ENCODE measurements around the gene ZSCAN9. TPM values are rescaled to one million over a fixed set of nuclear protein-coding genes. Genes with fewer than 3 reads are reported as not detected.

The ZSCAN9 gene
- total and polyA plus RNA-seq, 9 of the 15 experiments (the other 6 are each of a cell fraction or from before 2014, with no cell fraction given), result 18.8 to 48.9 (median 28.7) TPM

DNA sequence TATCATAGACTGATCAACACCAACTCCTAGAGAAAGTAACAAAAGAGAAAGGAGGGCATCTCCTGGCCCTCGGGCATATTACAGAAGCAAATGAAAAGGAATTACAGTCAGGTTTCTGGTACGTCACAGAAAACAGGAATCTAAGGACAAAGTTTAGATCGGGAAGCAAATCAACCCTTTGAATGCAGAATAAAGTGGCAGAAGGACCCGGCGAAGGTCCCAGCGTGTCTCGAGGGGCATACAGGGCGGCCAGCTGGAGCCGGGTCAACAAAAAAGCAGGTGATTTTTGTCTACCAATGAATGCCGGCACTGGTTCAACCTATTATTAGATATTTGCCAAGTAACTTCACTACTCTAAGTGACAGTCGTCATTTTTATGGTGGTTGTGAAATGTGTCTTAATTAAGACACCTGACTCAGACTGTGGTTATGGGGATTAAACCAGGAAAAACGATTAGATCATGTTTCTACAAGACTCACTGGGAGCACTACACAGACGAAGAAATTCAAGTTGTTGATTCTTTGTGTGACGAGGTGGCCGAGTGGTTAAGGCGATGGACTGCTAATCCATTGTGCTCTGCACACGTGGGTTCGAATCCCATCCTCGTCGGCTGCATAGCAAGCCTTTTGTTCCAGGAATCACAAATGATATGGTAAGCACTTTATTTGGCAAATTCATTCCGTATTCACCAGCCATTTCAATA, 12.4 kb upstream of the ZSCAN9 start (continued):
- TF ChIP-seq, protein P1, sequence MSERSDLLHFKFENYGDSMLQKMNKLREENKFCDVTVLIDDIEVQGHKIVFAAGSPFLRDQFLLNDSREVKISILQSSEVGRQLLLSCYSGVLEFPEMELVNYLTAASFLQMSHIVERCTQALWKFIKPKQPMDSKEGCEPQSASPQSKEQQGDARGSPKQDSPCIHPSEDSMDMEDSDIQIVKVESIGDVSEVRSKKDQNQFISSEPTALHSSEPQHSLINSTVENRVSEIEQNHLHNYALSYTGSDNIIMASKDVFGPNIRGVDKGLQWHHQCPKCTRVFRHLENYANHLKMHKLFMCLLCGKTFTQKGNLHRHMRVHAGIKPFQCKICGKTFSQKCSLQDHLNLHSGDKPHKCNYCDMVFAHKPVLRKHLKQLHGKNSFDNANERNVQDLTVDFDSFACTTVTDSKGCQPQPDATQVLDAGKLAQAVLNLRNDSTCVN (CRISPR knock-in tag; IDR thresholded peaks at IDR 0.05), result no peak
- peak; percentile 64; the same call in 1 of the 2 replicates for TF ChIP-seq GATAD2A (IDR thresholded peaks at IDR 0.05)
- TF ChIP-seq, protein P2, sequence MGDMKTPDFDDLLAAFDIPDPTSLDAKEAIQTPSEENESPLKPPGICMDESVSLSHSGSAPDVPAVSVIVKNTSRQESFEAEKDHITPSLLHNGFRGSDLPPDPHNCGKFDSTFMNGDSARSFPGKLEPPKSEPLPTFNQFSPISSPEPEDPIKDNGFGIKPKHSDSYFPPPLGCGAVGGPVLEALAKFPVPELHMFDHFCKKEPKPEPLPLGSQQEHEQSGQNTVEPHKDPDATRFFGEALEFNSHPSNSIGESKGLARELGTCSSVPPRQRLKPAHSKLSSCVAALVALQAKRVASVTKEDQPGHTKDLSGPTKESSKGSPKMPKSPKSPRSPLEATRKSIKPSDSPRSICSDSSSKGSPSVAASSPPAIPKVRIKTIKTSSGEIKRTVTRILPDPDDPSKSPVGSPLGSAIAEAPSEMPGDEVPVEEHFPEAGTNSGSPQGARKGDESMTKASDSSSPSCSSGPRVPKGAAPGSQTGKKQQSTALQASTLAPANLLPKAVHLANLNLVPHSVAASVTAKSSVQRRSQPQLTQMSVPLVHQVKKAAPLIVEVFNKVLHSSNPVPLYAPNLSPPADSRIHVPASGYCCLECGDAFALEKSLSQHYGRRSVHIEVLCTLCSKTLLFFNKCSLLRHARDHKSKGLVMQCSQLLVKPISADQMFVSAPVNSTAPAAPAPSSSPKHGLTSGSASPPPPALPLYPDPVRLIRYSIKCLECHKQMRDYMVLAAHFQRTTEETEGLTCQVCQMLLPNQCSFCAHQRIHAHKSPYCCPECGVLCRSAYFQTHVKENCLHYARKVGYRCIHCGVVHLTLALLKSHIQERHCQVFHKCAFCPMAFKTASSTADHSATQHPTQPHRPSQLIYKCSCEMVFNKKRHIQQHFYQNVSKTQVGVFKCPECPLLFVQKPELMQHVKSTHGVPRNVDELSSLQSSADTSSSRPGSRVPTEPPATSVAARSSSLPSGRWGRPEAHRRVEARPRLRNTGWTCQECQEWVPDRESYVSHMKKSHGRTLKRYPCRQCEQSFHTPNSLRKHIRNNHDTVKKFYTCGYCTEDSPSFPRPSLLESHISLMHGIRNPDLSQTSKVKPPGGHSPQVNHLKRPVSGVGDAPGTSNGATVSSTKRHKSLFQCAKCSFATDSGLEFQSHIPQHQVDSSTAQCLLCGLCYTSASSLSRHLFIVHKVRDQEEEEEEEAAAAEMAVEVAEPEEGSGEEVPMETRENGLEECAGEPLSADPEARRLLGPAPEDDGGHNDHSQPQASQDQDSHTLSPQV (IDR thresholded peaks at IDR 0.05), result peak; percentile 95
- TF ChIP-seq SIN3A (IDR thresholded peaks at IDR 0.05; ENCODE audit: borderline replicate concordance in 2 of 2, control insufficient read depth in 1 of 2, low read depth in 2 of 2, low read length in 2 of 2), result peak in 1 of 2 experiments; percentile 91; a peak in 1 of 4 replicates
- TF ChIP-seq SIN3B (IDR thresholded peaks at IDR 0.05; ENCODE audit: low read depth), result 0 out of 2 replicates have a peak, but pooled peaks have one; percentile 22
- TF ChIP-seq PCBP2 (IDR thresholded peaks at IDR 0.05; ENCODE audit: low read depth, low read length, poor library complexity, severe bottlenecking), result no peak
- TF ChIP-seq KLF16 (IDR thresholded peaks at IDR 0.05), result no peak
- TF ChIP-seq SNRNP70 (optimal IDR thresholded peaks at IDR 0.05; ENCODE audit: low read depth, low read length), result no peak
- TF ChIP-seq RBM15 (IDR thresholded peaks at IDR 0.05; ENCODE audit: insufficient read depth, low read length), result no peak
- TF ChIP-seq POLR2A (conservative IDR thresholded peaks at IDR 0.05), result no peak
- TF ChIP-seq, protein P3, sequence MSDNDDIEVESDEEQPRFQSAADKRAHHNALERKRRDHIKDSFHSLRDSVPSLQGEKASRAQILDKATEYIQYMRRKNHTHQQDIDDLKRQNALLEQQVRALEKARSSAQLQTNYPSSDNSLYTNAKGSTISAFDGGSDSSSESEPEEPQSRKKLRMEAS (CRISPR knock-in tag; IDR thresholded peaks at IDR 0.05), result peak; percentile 88
- TF ChIP-seq, protein P4, sequence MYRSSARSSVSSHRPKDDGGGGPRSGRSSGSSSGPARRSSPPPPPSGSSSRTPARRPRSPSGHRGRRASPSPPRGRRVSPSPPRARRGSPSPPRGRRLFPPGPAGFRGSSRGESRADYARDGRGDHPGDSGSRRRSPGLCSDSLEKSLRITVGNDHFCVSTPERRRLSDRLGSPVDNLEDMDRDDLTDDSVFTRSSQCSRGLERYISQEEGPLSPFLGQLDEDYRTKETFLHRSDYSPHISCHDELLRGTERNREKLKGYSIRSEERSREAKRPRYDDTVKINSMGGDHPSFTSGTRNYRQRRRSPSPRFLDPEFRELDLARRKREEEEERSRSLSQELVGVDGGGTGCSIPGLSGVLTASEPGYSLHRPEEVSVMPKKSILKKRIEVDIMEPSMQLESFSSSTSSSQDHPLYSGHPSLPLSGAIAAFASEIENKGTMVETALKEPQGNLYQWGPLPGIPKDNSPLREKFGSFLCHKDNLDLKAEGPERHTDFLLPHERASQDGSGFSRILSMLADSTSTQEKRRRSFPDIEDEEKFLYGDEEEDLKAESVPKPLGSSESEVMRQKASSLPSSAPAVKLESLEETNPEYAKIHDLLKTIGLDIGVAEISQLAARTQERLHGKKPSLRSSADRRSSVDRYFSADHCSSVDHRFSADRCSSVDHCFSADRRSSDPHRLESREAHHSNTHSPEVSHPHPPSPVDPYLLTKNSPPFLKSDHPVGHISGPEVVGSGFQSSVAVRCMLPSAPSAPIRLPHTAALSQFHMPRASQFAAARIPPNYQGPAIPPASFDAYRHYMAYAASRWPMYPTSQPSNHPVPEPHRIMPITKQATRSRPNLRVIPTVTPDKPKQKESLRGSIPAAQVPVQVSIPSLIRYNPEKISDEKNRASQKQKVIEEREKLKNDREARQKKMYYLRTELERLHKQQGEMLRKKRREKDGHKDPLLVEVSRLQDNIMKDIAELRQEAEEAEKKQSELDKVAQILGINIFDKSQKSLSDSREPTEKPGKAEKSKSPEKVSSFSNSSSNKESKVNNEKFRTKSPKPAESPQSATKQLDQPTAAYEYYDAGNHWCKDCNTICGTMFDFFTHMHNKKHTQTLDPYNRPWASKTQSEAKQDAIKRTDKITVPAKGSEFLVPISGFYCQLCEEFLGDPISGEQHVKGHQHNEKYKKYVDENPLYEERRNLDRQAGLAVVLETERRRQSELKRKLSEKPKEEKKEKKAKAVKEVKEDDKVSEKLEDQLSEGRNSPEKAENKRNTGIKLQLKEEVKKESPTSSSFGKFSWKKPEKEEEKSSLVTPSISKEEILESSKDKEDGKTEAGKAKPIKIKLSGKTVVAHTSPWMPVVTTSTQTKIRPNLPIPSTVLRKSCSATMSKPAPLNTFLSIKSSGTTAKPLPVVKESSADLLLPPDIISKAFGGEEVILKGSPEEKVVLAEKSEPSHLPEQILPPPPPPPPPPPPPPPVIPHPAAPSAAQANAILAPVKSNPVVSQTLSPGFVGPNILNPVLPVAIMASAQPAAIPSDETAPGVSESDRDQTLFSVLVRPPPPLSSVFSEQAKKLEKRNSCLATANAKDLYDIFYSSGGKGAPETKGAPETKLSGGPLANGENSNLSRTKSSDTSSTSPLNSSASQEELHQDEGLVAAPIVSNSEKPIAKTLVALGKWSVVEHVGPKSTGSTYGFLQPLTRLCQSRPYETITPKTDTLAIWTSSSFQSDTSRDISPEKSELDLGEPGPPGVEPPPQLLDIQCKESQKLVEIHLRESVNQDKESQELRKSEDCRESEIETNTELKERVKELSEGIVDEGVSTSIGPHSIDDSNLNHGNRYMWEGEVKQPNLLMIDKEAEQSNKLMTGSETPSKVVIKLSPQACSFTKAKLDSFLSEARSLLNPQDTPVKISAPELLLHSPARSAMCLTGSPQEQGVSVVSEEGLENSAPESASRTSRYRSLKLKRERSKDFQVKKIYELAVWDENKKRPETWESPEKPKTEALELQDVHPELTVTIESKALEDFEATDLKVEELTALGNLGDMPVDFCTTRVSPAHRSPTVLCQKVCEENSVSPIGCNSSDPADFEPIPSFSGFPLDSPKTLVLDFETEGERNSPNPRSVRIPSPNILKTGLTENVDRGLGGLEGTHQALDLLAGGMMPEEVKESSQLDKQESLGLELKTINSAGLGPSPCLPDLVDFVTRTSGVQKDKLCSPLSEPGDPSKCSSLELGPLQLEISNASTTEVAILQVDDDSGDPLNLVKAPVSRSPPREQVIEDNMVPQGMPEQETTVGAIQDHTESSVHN (IDR thresholded peaks at IDR 0.05; ENCODE audit: borderline replicate concordance in 1 of 2, low read depth in 1 of 2), result peak in 1 of 2 experiments; percentile 63; a peak in 1 of 4 replicates
- peak; percentile 85 for TF ChIP-seq PHF20 (IDR thresholded peaks at IDR 0.05; ENCODE audit: partially characterized antibody)

All from K562 (cell line).